ENCODE results near the gene EIF3A. TPM values are rescaled to one million over a fixed set of nuclear protein-coding genes. Genes with fewer than 3 reads are reported as not detected.

EIF3A gene
- total RNA-seq, 1 experiment from 2014 or later: 214 TPM

GRCh38 chr10:119023553-119023868 is 57.1 kb downstream of the EIF3A start:
- intact Hi-C loops (cut with micrococcal nuclease; ENCODE audit: unreplicated experiment) (no loop called here), in situ Hi-C loops (cut with HindIII; ENCODE audit: low pct_unique_long_range_greater_than_20kb, low sequenced_read_pairs) (no loop called here)
- H3K27ac ChIP-seq (ENCODE audit: low read length): peak overlapping the region; percentile 14; the same call in 1 of the 2 replicates

DNA sequence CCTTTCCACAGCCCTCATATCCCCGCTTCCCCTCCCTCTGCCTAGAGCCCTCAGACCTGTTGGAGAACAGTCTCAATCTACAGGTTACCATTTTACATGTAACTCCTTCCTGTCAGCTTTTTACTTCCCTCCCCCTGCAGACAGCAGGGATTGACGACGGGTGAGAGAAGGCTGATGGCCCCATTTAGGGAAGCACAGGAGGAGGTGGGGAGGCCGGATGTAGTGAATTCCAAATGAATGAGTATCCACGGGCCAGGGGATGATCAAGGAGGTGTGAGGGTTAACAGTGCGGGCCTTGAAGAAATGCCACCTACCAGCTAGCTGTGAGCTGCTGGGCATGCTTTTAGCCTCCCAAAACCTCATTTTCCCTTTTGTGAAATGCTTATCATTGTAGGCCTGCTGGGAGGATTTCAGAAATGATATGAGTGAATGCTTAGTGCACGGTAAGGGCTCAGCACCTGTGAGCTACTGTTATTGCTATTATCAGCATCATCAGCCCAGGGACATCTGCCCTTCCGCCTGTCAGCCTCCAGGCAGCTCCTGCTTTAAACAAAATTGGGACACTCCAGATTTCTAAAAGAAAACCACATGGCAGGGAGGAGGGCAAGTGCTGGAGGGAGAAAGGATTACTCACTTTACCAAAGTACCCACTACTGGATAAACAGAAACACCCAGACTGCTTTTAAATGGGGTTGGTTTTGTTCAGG is 57.6 kb downstream of the EIF3A start:
- no peaks in the 10 kb centered on the region for H3K9me3 ChIP-seq (ENCODE audit: control insufficient read depth, insufficient read depth, low read depth, low read length)
- ChIA-PET POLR2A (no interaction called here), CTCF (no interaction called here)
- TF ChIP-seq TCF7L2 (IDR thresholded peaks at IDR 0.05; ENCODE audit: low read depth, low read length): no peak
- TF ChIP-seq, protein P1, sequence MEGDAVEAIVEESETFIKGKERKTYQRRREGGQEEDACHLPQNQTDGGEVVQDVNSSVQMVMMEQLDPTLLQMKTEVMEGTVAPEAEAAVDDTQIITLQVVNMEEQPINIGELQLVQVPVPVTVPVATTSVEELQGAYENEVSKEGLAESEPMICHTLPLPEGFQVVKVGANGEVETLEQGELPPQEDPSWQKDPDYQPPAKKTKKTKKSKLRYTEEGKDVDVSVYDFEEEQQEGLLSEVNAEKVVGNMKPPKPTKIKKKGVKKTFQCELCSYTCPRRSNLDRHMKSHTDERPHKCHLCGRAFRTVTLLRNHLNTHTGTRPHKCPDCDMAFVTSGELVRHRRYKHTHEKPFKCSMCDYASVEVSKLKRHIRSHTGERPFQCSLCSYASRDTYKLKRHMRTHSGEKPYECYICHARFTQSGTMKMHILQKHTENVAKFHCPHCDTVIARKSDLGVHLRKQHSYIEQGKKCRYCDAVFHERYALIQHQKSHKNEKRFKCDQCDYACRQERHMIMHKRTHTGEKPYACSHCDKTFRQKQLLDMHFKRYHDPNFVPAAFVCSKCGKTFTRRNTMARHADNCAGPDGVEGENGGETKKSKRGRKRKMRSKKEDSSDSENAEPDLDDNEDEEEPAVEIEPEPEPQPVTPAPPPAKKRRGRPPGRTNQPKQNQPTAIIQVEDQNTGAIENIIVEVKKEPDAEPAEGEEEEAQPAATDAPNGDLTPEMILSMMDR (IDR thresholded peaks at IDR 0.05): no peak
- no peak for TF ChIP-seq POLR2AphosphoS5 (IDR thresholded peaks at IDR 0.05; ENCODE audit: low read depth, low read length)
- TF ChIP-seq REST (IDR thresholded peaks at IDR 0.05; ENCODE audit: insufficient read depth in 1 of 2, low read depth in 2 of 2, low read length in 1 of 2): no peak
- TF ChIP-seq SIN3A (IDR thresholded peaks at IDR 0.05; ENCODE audit: borderline replicate concordance, insufficient read depth, low read depth, low read length): no peak
- no peaks in the 10 kb centered on the region for H3K36me3 ChIP-seq (ENCODE audit: control insufficient read depth, insufficient read depth, low read length)
- peak overlapping the region; percentile 14; the same call in 1 of the 2 replicates for H3K27ac ChIP-seq (ENCODE audit: low read length)
- no TSS peak for BruUV-seq (replicated peaks)
- DNase-seq (ENCODE audit: low read depth, low spot score): no peak
- intact Hi-C loops (cut with micrococcal nuclease; ENCODE audit: unreplicated experiment) (no loop called here), in situ Hi-C loops (cut with HindIII; ENCODE audit: low pct_unique_long_range_greater_than_20kb, low sequenced_read_pairs) (no loop called here)
- H3K27me3 ChIP-seq (ENCODE audit: control insufficient read depth, insufficient read depth, low read length): no peaks in the 10 kb centered on the region
- H3K4me1 ChIP-seq (ENCODE audit: control insufficient read depth, insufficient read depth, low read length): peaks cover 44% of the 10 kb centered on the region
- ATAC-seq: peak; percentile 26; the same call in 1 of the 2 replicates
- H3K4me3 ChIP-seq (ENCODE audit: low read depth in 2 of 2, low read length in 2 of 2): no peak overlapping the region

More at GRCh38 chr10:119023553-119023868, 57.1 kb downstream of the EIF3A start:
- no peaks in the 10 kb centered on the region for H3K27me3 ChIP-seq (ENCODE audit: control insufficient read depth, insufficient read depth, low read length)
- peaks cover 44% of the 10 kb centered on the region for H3K4me1 ChIP-seq (ENCODE audit: control insufficient read depth, insufficient read depth, low read length)
- H3K9me3 ChIP-seq (ENCODE audit: control insufficient read depth, insufficient read depth, low read depth, low read length): no peaks in the 10 kb centered on the region
- H3K4me3 ChIP-seq (ENCODE audit: low read depth in 2 of 2, low read length in 2 of 2): no peak overlapping the region
- no peak for DNase-seq (ENCODE audit: low read depth, low spot score)
- TF ChIP-seq TCF7L2 (IDR thresholded peaks at IDR 0.05; ENCODE audit: low read depth, low read length) (no peak), REST (IDR thresholded peaks at IDR 0.05; ENCODE audit: insufficient read depth in 1 of 2, low read depth in 2 of 2, low read length in 1 of 2) (no peak), SIN3A (IDR thresholded peaks at IDR 0.05; ENCODE audit: borderline replicate concordance, insufficient read depth, low read depth, low read length) (no peak), POLR2AphosphoS5 (IDR thresholded peaks at IDR 0.05; ENCODE audit: low read depth, low read length) (no peak)
- TF ChIP-seq, protein P1 (IDR thresholded peaks at IDR 0.05): no peak
- POLR2A ChIA-PET: no interaction called here
- no peaks in the 10 kb centered on the region for H3K36me3 ChIP-seq (ENCODE audit: control insufficient read depth, insufficient read depth, low read length)
- no peak for ATAC-seq
- CTCF ChIA-PET: interaction anchor here (0.6 to 1.1 kb wide), 2 partner anchors 455 to 457 kb away, joined by 3 to 8 read pairs; no protein-coding TSS in a partner anchor
- BruUV-seq (replicated peaks): no TSS peak
